ENCODE results near the gene CBLB.

- no peak for TF ChIP-seq CTCF (IDR thresholded peaks at IDR 0.05)
- TF ChIP-seq POLR2A (IDR thresholded peaks at IDR 0.05), result no peak
These were observed 41.8 kb downstream of the CBLB start for GRCh38 chr3:105826778-105827634.

Measured in ovary (tissue), 3 donors.